HEK293 (cell line): ENCODE data around the gene PTGES3L.
"Not testable (repeated sequence)": the region's sequence is repeated elsewhere in the genome, so short reads cannot be mapped to it uniquely, and the experiment has no call there.

Experiments used
- CTCF ChIA-PET: fragments of 350-600 bp; formaldehyde crosslinking; extraction: SDS; loops from one replicate; lab custom pipeline; 2021; ENCODE audit warnings: antibody characterized with exemption; lab: Yijun Ruan, JAX
- POLR2A ChIA-PET: fragments of 300-600 bp; formaldehyde crosslinking; extraction: SDS; loops from one replicate; lab custom pipeline; 2020; ENCODE audit warnings: antibody characterized with exemption, inconsistent platforms; lab: Yijun Ruan, JAX
- H3K27ac ChIP-seq: fragments of 200-500 bp; sonication (Bioruptor generic); 2 replicates; pipeline ENCODE4 v1.5.1; 2014; ENCODE audit warnings: low read depth, low read length, control low read depth, inconsistent platforms; ENCODE audit errors: extremely low read depth
- H3K36me3 ChIP-seq, 2 experiments: fragments of 200-500 bp in 1 of 2; sonication (Bioruptor generic) in 1 of 2; 1 replicate in 1 of 2; 2 replicates in 1 of 2; pipeline ENCODE4 v1.5.1; 2014 to 2017; ENCODE audit warnings: inconsistent platforms in 2 of 2, low read length in 2 of 2; ENCODE audit not compliant: control insufficient read depth in 2 of 2, insufficient read depth in 1 of 2
- H3K4me1 ChIP-seq: fragments of 200-500 bp; sonication (Bioruptor generic); 2 replicates; pipeline ENCODE4 v1.5.1; 2014; ENCODE audit warnings: mild to moderate bottlenecking, low read length, inconsistent platforms; ENCODE audit not compliant: control insufficient read depth, insufficient read depth
- H3K4me3 ChIP-seq: 2 replicates; pipeline ENCODE4 v1.5.1; 2011; ENCODE audit warnings: low read depth, mild to moderate bottlenecking, control low read depth, low read length, moderate library complexity
- H3K9me3 ChIP-seq: fragments of 200-500 bp; sonication (Bioruptor generic); 2 replicates; pipeline ENCODE4 v1.5.1; 2014; ENCODE audit warnings: low read depth, low read length, inconsistent platforms; ENCODE audit not compliant: control insufficient read depth, insufficient read depth
- KLF1 ChIP-seq: fragments of 450-650 bp; formaldehyde crosslinking; IDR thresholded peaks from 2 replicates; pipeline ENCODE4 v1.5.1; 2016; ENCODE audit warnings: missing biosample characterization, missing genetic modification characterization
- KLF7 ChIP-seq: fragments of 450-650 bp; formaldehyde crosslinking; IDR thresholded peaks from 2 replicates; pipeline ENCODE4 v1.5.1; 2016; ENCODE audit warnings: missing biosample characterization, missing genetic modification characterization, borderline replicate concordance
- MEIS1 ChIP-seq: sonication (generic); formaldehyde crosslinking; IDR thresholded peaks from 2 replicates; pipeline ENCODE4 v1.8.1; 2022; ENCODE audit warnings: missing genetic modification reagents, mild to moderate bottlenecking, borderline replicate concordance
- SETDB1 ChIP-seq: IDR thresholded peaks from one replicate; pipeline ENCODE4 v1.6.1; 2017; ENCODE audit warnings: mild to moderate bottlenecking, low read length, moderate library complexity, mixed read lengths; ENCODE audit not compliant: insufficient read length
- ZBTB17 ChIP-seq: fragments of 450-650 bp; formaldehyde crosslinking; IDR thresholded peaks from 2 replicates; pipeline ENCODE4 v1.5.1; 2016; ENCODE audit warnings: missing biosample characterization, missing genetic modification characterization
- ZBTB20 ChIP-seq: fragments of 450-650 bp; formaldehyde crosslinking; IDR thresholded peaks from 2 replicates; pipeline ENCODE4 v1.5.1; 2016; ENCODE audit warnings: missing biosample characterization, missing genetic modification characterization
- ZBTB26 ChIP-seq: fragments of 450-650 bp; formaldehyde crosslinking; optimal IDR thresholded peaks from 2 replicates; pipeline ENCODE3; 2016; ENCODE audit warnings: missing biosample characterization, mild to moderate bottlenecking, missing genetic modification characterization
- ZBTB8A ChIP-seq: fragments of 450-650 bp; formaldehyde crosslinking; IDR thresholded peaks from 2 replicates; pipeline ENCODE4 v1.5.1; 2016; ENCODE audit warnings: missing biosample characterization, missing genetic modification characterization
- ZFP37 ChIP-seq: fragments of 450-650 bp; formaldehyde crosslinking; IDR thresholded peaks from 2 replicates; pipeline ENCODE4 v1.5.1; 2016; ENCODE audit warnings: missing biosample characterization, missing genetic modification characterization
- ZNF10 ChIP-seq: fragments of 450-650 bp; formaldehyde crosslinking; IDR thresholded peaks from 2 replicates; pipeline ENCODE4 v1.5.1; 2017; ENCODE audit warnings: missing biosample characterization, missing genetic modification characterization
- ZNF146 ChIP-seq: fragments of 450-650 bp; formaldehyde crosslinking; IDR thresholded peaks from 2 replicates; pipeline ENCODE4 v1.5.1; 2016; ENCODE audit warnings: missing biosample characterization, missing genetic modification characterization
- ZNF211 ChIP-seq: fragments of 450-650 bp; formaldehyde crosslinking; IDR thresholded peaks from 2 replicates; pipeline ENCODE4 v1.5.1; 2016; ENCODE audit warnings: low read depth, missing biosample characterization, missing genetic modification characterization
- ZNF24 ChIP-seq: fragments of 450-650 bp; formaldehyde crosslinking; IDR thresholded peaks from 2 replicates; pipeline ENCODE4 v1.5.1; 2016; ENCODE audit warnings: missing biosample characterization, missing genetic modification characterization
- ZNF514 ChIP-seq: fragments of 450-650 bp; formaldehyde crosslinking; IDR thresholded peaks from 2 replicates; pipeline ENCODE4 v1.5.1; 2016; ENCODE audit warnings: missing biosample characterization, missing genetic modification characterization
- ZNF639 ChIP-seq: fragments of 450-650 bp; formaldehyde crosslinking; IDR thresholded peaks from 2 replicates; pipeline ENCODE4 v1.5.1; 2016; ENCODE audit warnings: missing biosample characterization, missing genetic modification characterization
- ZNF704 ChIP-seq: fragments of 450-650 bp; formaldehyde crosslinking; IDR thresholded peaks from 2 replicates; pipeline ENCODE4 v1.5.1; 2016; ENCODE audit warnings: missing biosample characterization, missing genetic modification characterization

PTGES3L gene

GRCh38 chr17:42997984-42998938 is 18.4 kb upstream of the PTGES3L start, which contains the start of gene RPL27 (continued):
- TF ChIP-seq ZBTB8A (tag by site-specific recombination) (peak; percentile 95), ZNF704 (tag by site-specific recombination) (peak; percentile 80; the same call in 1 of the 2 replicates), ZNF639 (tag by site-specific recombination) (peak; percentile 99), ZNF24 (tag by site-specific recombination) (peak; percentile 98), MEIS1 (CRISPR knock-in tag) (no peak), ZNF514 (no peak), ZBTB20 (peak; percentile 86), SETDB1 (no peak), ZBTB26 (tag by site-specific recombination) (peak; percentile 66), ZNF146 (tag by site-specific recombination) (peak; percentile 30), ZFP37 (tag by site-specific recombination) (peak; percentile 94), ZNF211 (no peak)
- TF ChIP-seq, all 188 proteins: peak for 93

GRCh38 chr17:42997390-42997983 is 17.6 kb upstream of the PTGES3L start:
- peak overlapping the region; percentile 13 for H3K4me3 ChIP-seq
- H3K36me3 ChIP-seq: peaks cover 43 to 55% of the 10 kb centered on the region in 2 experiments
- H3K27ac ChIP-seq: peak overlapping the region; percentile 51
- H3K9me3 ChIP-seq: no peaks in the 10 kb centered on the region
- CTCF ChIA-PET: interaction anchor here (0.5 to 2.5 kb wide), 32 partner anchors 9 to 573 kb away, joined by 3 to 18 read pairs (median 4); partner anchors contain the start of genes AARSD1, AOC2, ARL4D and IFI35
- peaks cover 12% of the 10 kb centered on the region for H3K4me1 ChIP-seq
- POLR2A ChIA-PET: interaction anchor here (0.6 to 3.4 kb wide), 56 partner anchors 10 to 1186 kb away, joined by 3 to 36 read pairs (median 6); partner anchors contain the start of genes AARSD1, AOC2, AOC3 and ARL4D
- TF ChIP-seq ZNF10 (peak; percentile 87), KLF7 (tag by site-specific recombination) (no peak), ZBTB17 (tag by site-specific recombination) (peak; percentile 85)
- TF ChIP-seq, all 188 proteins: peak for 2

GRCh38 chr17:42993913-42994312 is 14.0 kb upstream of the PTGES3L start:
- H3K4me1 ChIP-seq, H3K4me3 ChIP-seq, H3K9me3 ChIP-seq, H3K27ac ChIP-seq, CTCF ChIA-PET: not testable (repeated sequence)
- peak; percentile 93 for TF ChIP-seq KLF1 (tag by site-specific recombination)
- POLR2A ChIA-PET: interaction anchor here (0.6 kb wide), 1 partner anchor 212 kb away, joined by 4 read pairs; no protein-coding TSS in a partner anchor
- peaks cover 35 to 55% of the 10 kb centered on the region in 2 experiments for H3K36me3 ChIP-seq
